ENCODE results near the gene REN.

Gene REN

GRCh38 chr1:204191456-204191855, 25.3 kb upstream of the REN start:
- peaks cover 51 to 97% of the 10 kb centered on the region in 2 experiments for H3K27me3 ChIP-seq (ENCODE audit: control insufficient read depth in 1 of 2, insufficient read depth in 1 of 2, low read length in 2 of 2)
- no peaks in the 10 kb centered on the region for H3K79me1 ChIP-seq (replicated peaks; ENCODE audit: low read length, poor library complexity, severe bottlenecking)
- no peak for DNase-seq
- no peaks in the 10 kb centered on the region for H3K9me3 ChIP-seq (ENCODE audit: control insufficient read depth, low read length)
- H2BK120ac ChIP-seq (ENCODE audit: low read depth, low read length): no peak overlapping the region
- no peak overlapping the region for H3K14ac ChIP-seq (ENCODE audit: low read length in 2 of 2)
- no peak overlapping the region for H3K4me2 ChIP-seq (ENCODE audit: low read length, poor library complexity, severe bottlenecking)
- peaks cover 22% of the 10 kb centered on the region for H3K4me1 ChIP-seq (ENCODE audit: control insufficient read depth, insufficient read depth, low read depth, low read length)
- H3K27ac ChIP-seq (ENCODE audit: low read length, poor library complexity, severe bottlenecking): no peak overlapping the region
- H3K23ac ChIP-seq (ENCODE audit: low read length in 2 of 2): no peak overlapping the region
- no peak overlapping the region for H2BK12ac ChIP-seq (ENCODE audit: low read length in 2 of 2)
- H4K8ac ChIP-seq (ENCODE audit: low read length): no peak overlapping the region
- no peak overlapping the region for H3K4ac ChIP-seq (ENCODE audit: low read depth in 1 of 2, low read length in 2 of 2)
- WGBS: 83% methylated on average over 5 of the region's 7 CpGs
- H3K18ac ChIP-seq (ENCODE audit: low read depth in 1 of 2, low read length in 2 of 2): no peak overlapping the region
- H2BK15ac ChIP-seq (ENCODE audit: low read depth, poor library complexity, severe bottlenecking): no peak overlapping the region
- H3K9ac ChIP-seq (ENCODE audit: low read length): no peak overlapping the region
- H2AFZ ChIP-seq (ENCODE audit: low read depth, low read length): no peak overlapping the region
- H4K91ac ChIP-seq (ENCODE audit: low read length): no peak overlapping the region
- H2BK5ac ChIP-seq (ENCODE audit: low read depth, low read length, poor library complexity, severe bottlenecking): no peak overlapping the region
- H3K36me3 ChIP-seq (ENCODE audit: control insufficient read depth in 1 of 2, insufficient read depth in 2 of 2, low read depth in 1 of 2, low read length in 2 of 2): no peaks in the 10 kb centered on the region
- no peak overlapping the region for H3K4me3 ChIP-seq (ENCODE audit: insufficient read depth in 1 of 2, low read depth in 1 of 2, low read length in 2 of 2)
- H2AK5ac ChIP-seq (ENCODE audit: low read length, severe bottlenecking): no peak overlapping the region

- peaks cover 60 to 96% of the 10 kb centered on the region in 2 experiments for H3K27me3 ChIP-seq (ENCODE audit: control insufficient read depth in 1 of 2, insufficient read depth in 1 of 2, low read length in 2 of 2)
- no peak overlapping the region for H4K91ac ChIP-seq (ENCODE audit: low read length)
- H3K18ac ChIP-seq (ENCODE audit: low read depth in 1 of 2, low read length in 2 of 2): no peak overlapping the region
- no peak overlapping the region for H3K27ac ChIP-seq (ENCODE audit: low read length, poor library complexity, severe bottlenecking)
- H4K8ac ChIP-seq (ENCODE audit: low read length): no peak overlapping the region
- H2BK12ac ChIP-seq (ENCODE audit: low read length in 2 of 2): no peak overlapping the region
- H2AK5ac ChIP-seq (ENCODE audit: low read length, severe bottlenecking): no peak overlapping the region
- H3K4me3 ChIP-seq (ENCODE audit: insufficient read depth in 1 of 2, low read depth in 1 of 2, low read length in 2 of 2): peak overlapping the region in 1 of 2 experiments; percentile 11
- H2BK120ac ChIP-seq (ENCODE audit: low read depth, low read length): no peak overlapping the region
- H3K14ac ChIP-seq (ENCODE audit: low read length in 2 of 2): peak overlapping the region in 1 of 2 experiments; percentile 56
- peak; percentile 48 for DNase-seq
- H2BK5ac ChIP-seq (ENCODE audit: low read depth, low read length, poor library complexity, severe bottlenecking): no peak overlapping the region
- H2BK15ac ChIP-seq (ENCODE audit: low read depth, poor library complexity, severe bottlenecking): no peak overlapping the region
- peak overlapping the region; percentile 64 for H2AFZ ChIP-seq (ENCODE audit: low read depth, low read length)
- H3K23ac ChIP-seq (ENCODE audit: low read length in 2 of 2): no peak overlapping the region
- whole genome bisulfite sequencing: 18% methylated on average over 40 of the region's 44 CpGs
- H3K79me1 ChIP-seq (replicated peaks; ENCODE audit: low read length, poor library complexity, severe bottlenecking): no peaks in the 10 kb centered on the region
- peaks cover 14% of the 10 kb centered on the region for H3K4me1 ChIP-seq (ENCODE audit: control insufficient read depth, insufficient read depth, low read depth, low read length)
- H3K9ac ChIP-seq (ENCODE audit: low read length): no peak overlapping the region
- peak overlapping the region; percentile 49 for H3K4me2 ChIP-seq (ENCODE audit: low read length, poor library complexity, severe bottlenecking)
- no peak overlapping the region for H3K4ac ChIP-seq (ENCODE audit: low read depth in 1 of 2, low read length in 2 of 2)
- H3K36me3 ChIP-seq (ENCODE audit: control insufficient read depth in 1 of 2, insufficient read depth in 2 of 2, low read depth in 1 of 2, low read length in 2 of 2): no peaks in the 10 kb centered on the region
- no peaks in the 10 kb centered on the region for H3K9me3 ChIP-seq (ENCODE audit: control insufficient read depth, low read length)
Observed at GRCh38 chr1:204190212-204191211, 24.4 kb upstream of the REN start.

GRCh38 chr1:204188959-204189639, 23.0 kb upstream of the REN start:
- DNase-seq: no peak
- H3K4me2 ChIP-seq (ENCODE audit: low read length, poor library complexity, severe bottlenecking): no peak overlapping the region
- no peak overlapping the region for H3K9ac ChIP-seq (ENCODE audit: low read length)
- H2BK5ac ChIP-seq (ENCODE audit: low read depth, low read length, poor library complexity, severe bottlenecking): no peak overlapping the region
- no peak overlapping the region for H4K8ac ChIP-seq (ENCODE audit: low read length)
- no peaks in the 10 kb centered on the region for H3K36me3 ChIP-seq (ENCODE audit: control insufficient read depth in 1 of 2, insufficient read depth in 2 of 2, low read depth in 1 of 2, low read length in 2 of 2)
- no peak overlapping the region for H3K23ac ChIP-seq (ENCODE audit: low read length in 2 of 2)
- H3K14ac ChIP-seq (ENCODE audit: low read length in 2 of 2): no peak overlapping the region
- H3K79me1 ChIP-seq (replicated peaks; ENCODE audit: low read length, poor library complexity, severe bottlenecking): no peaks in the 10 kb centered on the region
- peaks cover 4% of the 10 kb centered on the region for H3K4me1 ChIP-seq (ENCODE audit: control insufficient read depth, insufficient read depth, low read depth, low read length)
- WGBS: 92% methylated on average over 11 of the region's 11 CpGs
- H2BK12ac ChIP-seq (ENCODE audit: low read length in 2 of 2): no peak overlapping the region
- H3K9me3 ChIP-seq (ENCODE audit: control insufficient read depth, low read length): no peaks in the 10 kb centered on the region
- H3K27me3 ChIP-seq (ENCODE audit: control insufficient read depth in 1 of 2, insufficient read depth in 1 of 2, low read length in 2 of 2): peaks cover 60 to 84% of the 10 kb centered on the region in 2 experiments
- H3K4me3 ChIP-seq (ENCODE audit: insufficient read depth in 1 of 2, low read depth in 1 of 2, low read length in 2 of 2): no peak overlapping the region
- H3K27ac ChIP-seq (ENCODE audit: low read length, poor library complexity, severe bottlenecking): no peak overlapping the region
- H2AFZ ChIP-seq (ENCODE audit: low read depth, low read length): no peak overlapping the region
- H2BK15ac ChIP-seq (ENCODE audit: low read depth, poor library complexity, severe bottlenecking): no peak overlapping the region
- H2BK120ac ChIP-seq (ENCODE audit: low read depth, low read length): no peak overlapping the region
- no peak overlapping the region for H2AK5ac ChIP-seq (ENCODE audit: low read length, severe bottlenecking)
- H3K18ac ChIP-seq (ENCODE audit: low read depth in 1 of 2, low read length in 2 of 2): no peak overlapping the region
- no peak overlapping the region for H3K4ac ChIP-seq (ENCODE audit: low read depth in 1 of 2, low read length in 2 of 2)
- H4K91ac ChIP-seq (ENCODE audit: low read length): no peak overlapping the region

GRCh38 chr1:204186597-204186996, 20.5 kb upstream of the REN start:
- WGBS: 83% methylated on average over 7 of the region's 10 CpGs

More at GRCh38 chr1:204186597-204186996, 20.5 kb upstream of the REN start:
- Histone ChIP-seq H4K91ac (ENCODE audit: low read length) (no peak overlapping the region), H2AFZ (ENCODE audit: low read depth, low read length) (no peak overlapping the region), H3K4me2 (ENCODE audit: low read length, poor library complexity, severe bottlenecking) (no peak overlapping the region), H2BK5ac (ENCODE audit: low read depth, low read length, poor library complexity, severe bottlenecking) (no peak overlapping the region), H3K23ac (ENCODE audit: low read length in 2 of 2) (no peak overlapping the region), H3K14ac (ENCODE audit: low read length in 2 of 2) (no peak overlapping the region), H3K4me1 (ENCODE audit: control insufficient read depth, insufficient read depth, low read depth, low read length) (peaks cover 4% of the 10 kb centered on the region), H3K4ac (ENCODE audit: low read depth in 1 of 2, low read length in 2 of 2) (peak overlapping the region in 1 of 2 experiments; percentile 64), H2BK15ac (ENCODE audit: low read depth, poor library complexity, severe bottlenecking) (no peak overlapping the region), H3K27ac (ENCODE audit: low read length, poor library complexity, severe bottlenecking) (no peak overlapping the region), H3K79me1 (replicated peaks; ENCODE audit: low read length, poor library complexity, severe bottlenecking) (no peaks in the 10 kb centered on the region), H3K9me3 (ENCODE audit: control insufficient read depth, low read length) (no peaks in the 10 kb centered on the region), H3K27me3 (ENCODE audit: control insufficient read depth in 1 of 2, insufficient read depth in 1 of 2, low read length in 2 of 2) (peaks cover 49 to 68% of the 10 kb centered on the region in 2 experiments), H3K9ac (ENCODE audit: low read length) (no peak overlapping the region), H3K4me3 (ENCODE audit: insufficient read depth in 1 of 2, low read depth in 1 of 2, low read length in 2 of 2) (no peak overlapping the region), H4K8ac (ENCODE audit: low read length) (no peak overlapping the region), H2BK120ac (ENCODE audit: low read depth, low read length) (no peak overlapping the region), H2AK5ac (ENCODE audit: low read length, severe bottlenecking) (no peak overlapping the region), H3K18ac (ENCODE audit: low read depth in 1 of 2, low read length in 2 of 2) (no peak overlapping the region), H2BK12ac (ENCODE audit: low read length in 2 of 2) (no peak overlapping the region), H3K36me3 (ENCODE audit: control insufficient read depth in 1 of 2, insufficient read depth in 2 of 2, low read depth in 1 of 2, low read length in 2 of 2) (no peaks in the 10 kb centered on the region)
- DNase-seq: no peak
